B cell (primary cell): Measurements from ENCODE around the gene HMOX2. TPM values are rescaled to one million over a fixed set of nuclear protein-coding genes. Genes with fewer than 3 reads are reported as not detected.

Experiments used
- ATAC-seq: fragments of 200-7000 bp; cut with Tn5 transposase; one replicate; pipeline ENCODE4 v1.10.0; 2021; ENCODE audit warnings: low read depth, mild to moderate bottlenecking, moderate number of reproducible peaks, moderate library complexity
- CTCF ChIA-PET: fragments of 350-600 bp; sonication (Branson Sonifier 250); formaldehyde crosslinking; loops from one replicate; lab custom pipeline; 2021; ENCODE audit warnings: antibody characterized with exemption, inconsistent platforms; lab: Charles Lee
- POLR2A ChIA-PET: fragments of 350-600 bp; sonication (Branson Sonifier 250); formaldehyde crosslinking; loops from one replicate; lab custom pipeline; 2021; ENCODE audit warnings: antibody characterized with exemption; lab: Charles Lee
- DNase-seq: peaks from one replicate; pipeline ENCODE4 v3.0.0; 2013
- H2AFZ ChIP-seq: 2 replicates; pipeline ENCODE4 v1.6.1; 2012; ENCODE audit warnings: mild to moderate bottlenecking, low read depth, low read length; ENCODE audit not compliant: insufficient read depth, poor library complexity, severe bottlenecking
- H3K27ac ChIP-seq, 2 donors: 1 replicate in 1 of 2; 2 replicates in 1 of 2; pipeline ENCODE4 v1.5.1; 2012 to 2013; ENCODE audit warnings: low read length in 2 of 2, mild to moderate bottlenecking in 2 of 2, moderate library complexity in 1 of 2
- H3K27me3 ChIP-seq, 4 experiments: fragments of 200-600 bp in 1 of 4; sonication (generic) in 1 of 4; replicated peaks in 1 of 4; 1 replicate in 2 of 4; 2 replicates in 2 of 4; pipeline versions ENCODE4 v1.6.1 to v1.7.0; 2013 to 2016; ENCODE audit warnings: low read length in 3 of 4, mild to moderate bottlenecking in 2 of 4, mixed read lengths in 1 of 4, moderate library complexity in 1 of 4; ENCODE audit not compliant: insufficient read depth in 4 of 4, control insufficient read depth in 3 of 4; ENCODE audit errors: control extremely low read depth in 1 of 4
- H3K36me3 ChIP-seq, 2 experiments: replicated peaks in 1 of 2; 1 replicate in 1 of 2; 2 replicates in 1 of 2; pipeline versions ENCODE4 v1.6.1 to v1.7.1; 2013; ENCODE audit warnings: low read length in 1 of 2; ENCODE audit not compliant: insufficient read depth in 2 of 2, control insufficient read depth in 1 of 2; ENCODE audit errors: control extremely low read depth in 1 of 2, extremely low read depth in 1 of 2
- H3K4me1 ChIP-seq, 2 donors: fragments of 200-600 bp in 1 of 2; sonication (generic) in 1 of 2; 1 replicate in 1 of 2; 2 replicates in 1 of 2; pipeline versions ENCODE4 v1.5.1 to v1.6.1; 2013 to 2017; ENCODE audit warnings: low read length in 2 of 2; ENCODE audit not compliant: control insufficient read depth in 2 of 2, insufficient read depth in 2 of 2
- H3K4me2 ChIP-seq: replicated peaks from 2 replicates; pipeline ENCODE3; 2012; ENCODE audit warnings: mild to moderate bottlenecking, low read depth, low read length; ENCODE audit not compliant: poor library complexity, severe bottlenecking
- H3K4me3 ChIP-seq, 5 experiments: fragments of 200-600 bp in 1 of 5; sonication (generic) in 1 of 5; 1 replicate in 3 of 5; 2 replicates in 2 of 5; pipeline versions ENCODE4 v1.5.1 to v1.7.0; 2011 to 2016; ENCODE audit warnings: low read length in 4 of 5, mild to moderate bottlenecking in 4 of 5, low read depth in 2 of 5, control low read depth in 1 of 5, moderate library complexity in 1 of 5; ENCODE audit not compliant: insufficient read depth in 1 of 5; ENCODE audit errors: control extremely low read depth in 1 of 5, extremely low read depth in 1 of 5
- H3K79me2 ChIP-seq: fragments of 200-600 bp; sonication (generic); one replicate; pipeline ENCODE4 v1.6.0; 2016; ENCODE audit warnings: low read length; ENCODE audit not compliant: control insufficient read depth, insufficient read depth
- H3K9ac ChIP-seq: fragments of 200-600 bp; sonication (generic); 2 replicates; pipeline ENCODE4 v1.6.1; 2017; ENCODE audit warnings: mild to moderate bottlenecking, low read length, moderate library complexity
- H3K9me3 ChIP-seq, 3 donors: one replicate each; pipeline versions ENCODE4 v1.6.1 to v1.7.1; 2013; ENCODE audit warnings: low read length in 2 of 3; ENCODE audit not compliant: control insufficient read depth in 2 of 3, insufficient read depth in 1 of 3; ENCODE audit errors: control extremely low read depth in 1 of 3
- H4K20me1 ChIP-seq: 2 replicates; pipeline ENCODE4 v1.6.0; 2012; ENCODE audit warnings: mild to moderate bottlenecking, low read length; ENCODE audit not compliant: insufficient read depth, control insufficient read depth, poor library complexity, severe bottlenecking
- H3K27ac Mint-ChIP-seq: one replicate; pipeline ENCODE4 v1.8.0; 2021; ENCODE audit warnings: mixed read lengths
- H3K27me3 Mint-ChIP-seq: one replicate; pipeline ENCODE4 v1.8.0; 2021; ENCODE audit warnings: mixed read lengths
- H3K4me1 Mint-ChIP-seq: one replicate; pipeline ENCODE4 v1.8.0; 2021; ENCODE audit warnings: mixed read lengths
- H3K4me3 Mint-ChIP-seq: one replicate; pipeline ENCODE4 v1.8.0; 2021; ENCODE audit warnings: mixed read lengths
- H3K9me3 Mint-ChIP-seq: one replicate; pipeline ENCODE4 v1.8.0; 2022; ENCODE audit warnings: mixed read lengths; ENCODE audit not compliant: insufficient read depth
- CTCF ChIP-seq: fragments of 200-600 bp; IDR thresholded peaks from one replicate; pipeline ENCODE4 v1.8.0; 2022; ENCODE audit warnings: antibody characterized with exemption, mild to moderate bottlenecking
- EZH2 ChIP-seq: IDR thresholded peaks from 2 replicates; pipeline ENCODE4 v1.6.1; 2012; ENCODE audit warnings: borderline replicate concordance, low read depth, mild to moderate bottlenecking, moderate library complexity, low read length; ENCODE audit not compliant: insufficient read depth, poor library complexity, severe bottlenecking
- WGBS: methylation state at CpG from one replicate; pipeline ENCODE4 v1.1.5; 2013; ENCODE audit warnings: missing lambda C conversion rate; ENCODE audit not compliant: insufficient coverage; 5-methylcytosine and 5-hydroxymethylcytosine counted together
- intact Hi-C: fragments of 100-400 bp; cut with micrococcal nuclease; formaldehyde crosslinking; loops from one replicate; pipeline ENCODE4 v1.10.0; 2022
- polyA plus RNA-seq: library from polyadenylated mRNA; depleted of rRNA; stranded (reverse); fragments of >200 nt; gene quantifications from 2 replicates; pipeline ENCODE4 v1.2.3, GENCODE V29; 2012
- total RNA-seq, 2 donors: library from RNA; stranded (reverse); fragments of 120-200 nt in 1 of 2; gene quantifications; 1 replicate in 1 of 2; 2 replicates in 1 of 2; pipeline versions ENCODE4 v1.2.3 to v1.2.4, GENCODE V29; 2013 to 2022

HMOX2 gene
- total and polyA plus RNA-seq, 2 donors (not counting 1 experiment from before 2014, with no cell fraction given) = 36.5 to 39.0 TPM

DNA sequence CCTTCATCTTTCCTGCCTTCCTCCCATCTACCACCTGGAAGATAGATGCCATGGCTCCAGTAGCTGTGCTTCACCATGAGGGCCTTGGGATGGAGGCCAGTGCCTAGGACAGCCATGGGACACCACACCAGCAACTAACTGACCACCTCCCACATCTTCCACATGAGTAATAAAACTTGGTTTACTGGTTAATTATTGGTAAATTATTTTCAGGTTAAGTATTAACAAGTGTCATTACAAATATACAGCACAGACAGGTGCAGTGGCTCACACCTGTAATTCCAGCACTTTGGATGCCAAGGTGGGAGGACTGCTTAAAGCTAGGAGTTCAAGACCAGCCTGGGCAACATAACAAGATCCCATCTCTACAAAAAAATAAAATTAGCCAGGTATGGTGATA, 48.4 kb downstream of the HMOX2 start:
- Histone ChIP-seq H3K27ac (no peak overlapping the region), H3K27me3 (no peaks in the 10 kb centered on the region), H3K9ac (no peak overlapping the region), H3K4me1 (peaks cover 8 to 23% of the 10 kb centered on the region in 2 donors), H4K20me1 (no peaks in the 10 kb centered on the region), H3K9me3 (peaks cover 0 to 9% (median 0%) of the 10 kb centered on the region in 3 donors), H2AFZ (no peak overlapping the region), H3K36me3 (no peaks in the 10 kb centered on the region), H3K79me2 (peaks cover 57% of the 10 kb centered on the region), H3K4me3 (no peak overlapping the region), H3K4me2 (no peak overlapping the region)
- POLR2A ChIA-PET = no interaction called here
- no peaks in the 10 kb centered on the region for H3K9me3 Mint-ChIP-seq
- intact Hi-C loops = no loop called here
- H3K4me1 Mint-ChIP-seq = peaks cover 19% of the 10 kb centered on the region
- DNase-seq (no peak), ATAC-seq (no peak)
- H3K4me3 Mint-ChIP-seq = no peak overlapping the region
- no peak overlapping the region for H3K27ac Mint-ChIP-seq
- H3K27me3 Mint-ChIP-seq = no peaks in the 10 kb centered on the region
- CTCF ChIA-PET = interaction anchor here (1.1 to 1.4 kb wide), 2 partner anchors 19 to 24 kb away, joined by 4 to 5 read pairs; no protein-coding TSS in a partner anchor
- TF ChIP-seq CTCF (no peak), EZH2 (no peak)

- no peak overlapping the region for H3K4me3 Mint-ChIP-seq
- H3K27ac ChIP-seq = no peak overlapping the region
- H2AFZ ChIP-seq = no peak overlapping the region
- H3K79me2 ChIP-seq = peaks cover 52% of the 10 kb centered on the region
- TF ChIP-seq EZH2 (no peak), CTCF (no peak)
- no peaks in the 10 kb centered on the region for H3K27me3 ChIP-seq
- no peaks in the 10 kb centered on the region for H3K36me3 ChIP-seq
- ATAC-seq (no peak), DNase-seq (no peak)
- no peak overlapping the region for H3K9ac ChIP-seq
- H3K27ac Mint-ChIP-seq = no peak overlapping the region
- H3K9me3 ChIP-seq = peaks cover 0 to 9% (median 0%) of the 10 kb centered on the region in 3 donors
- ChIA-PET POLR2A (no interaction called here), CTCF (interaction anchor here (1.1 to 1.4 kb wide), 2 partner anchors 20 to 23 kb away, joined by 4 to 5 read pairs; no protein-coding TSS in a partner anchor)
- no peaks in the 10 kb centered on the region for H3K27me3 Mint-ChIP-seq
- H3K4me1 Mint-ChIP-seq = peaks cover 24% of the 10 kb centered on the region
- 91% methylated on average over 5 of the region's 7 CpGs for WGBS
- no peaks in the 10 kb centered on the region for H4K20me1 ChIP-seq
- H3K9me3 Mint-ChIP-seq = no peaks in the 10 kb centered on the region
- intact Hi-C loops = no loop called here
- H3K4me2 ChIP-seq = no peak overlapping the region
- H3K4me3 ChIP-seq = no peak overlapping the region
- H3K4me1 ChIP-seq = peaks cover 13 to 28% of the 10 kb centered on the region in 2 donors
Observed at GRCh38 chr16:4525069-4525468, 48.9 kb downstream of the HMOX2 start.
